Hematopoietic multipotent progenitor cell treated with erythropoietin and hydrocortisone succinate and interleukin-3 and kit ligand, for 15 days (in vitro differentiated cells): ENCODE results near the gene CALB2.
A peak's percentile ranks its signal among the peaks of the same experiment; 100 is the strongest.
"Not testable (repeated sequence)": the region's sequence is repeated elsewhere in the genome, so short reads cannot be mapped to it uniquely, and the experiment has no call there.

Source experiments
- DNase-seq: peaks from one replicate; pipeline ENCODE4 v3.0.0-alpha.2; 2015; ENCODE audit warnings: low spot score

The CALB2 gene, protein sequence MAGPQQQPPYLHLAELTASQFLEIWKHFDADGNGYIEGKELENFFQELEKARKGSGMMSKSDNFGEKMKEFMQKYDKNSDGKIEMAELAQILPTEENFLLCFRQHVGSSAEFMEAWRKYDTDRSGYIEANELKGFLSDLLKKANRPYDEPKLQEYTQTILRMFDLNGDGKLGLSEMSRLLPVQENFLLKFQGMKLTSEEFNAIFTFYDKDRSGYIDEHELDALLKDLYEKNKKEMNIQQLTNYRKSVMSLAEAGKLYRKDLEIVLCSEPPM

DNA sequence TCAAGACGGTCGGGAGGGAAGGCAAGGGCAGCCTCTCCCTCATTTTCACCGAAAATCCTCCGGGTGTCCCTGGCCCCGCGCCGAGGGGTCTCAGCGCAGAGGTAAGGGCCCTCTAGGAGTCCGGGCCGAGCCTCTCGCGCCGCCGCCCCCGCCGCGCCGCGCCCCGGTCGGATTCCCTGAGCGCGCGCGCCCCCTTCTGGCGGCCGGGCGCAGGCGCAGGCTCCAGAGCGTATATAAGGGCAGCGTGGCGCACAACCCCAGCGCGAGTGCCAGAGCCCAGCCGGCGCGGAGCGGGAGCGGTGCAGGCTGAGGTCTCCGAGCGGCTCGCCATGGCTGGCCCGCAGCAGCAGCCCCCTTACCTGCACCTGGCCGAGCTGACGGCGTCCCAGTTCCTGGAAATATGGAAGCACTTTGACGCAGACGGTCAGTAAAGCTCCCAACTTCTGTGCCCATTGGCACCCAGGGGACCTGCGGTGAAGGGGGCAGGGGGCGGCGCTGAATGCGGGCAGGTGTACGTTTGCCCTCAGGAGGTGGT lies at the start of gene CALB2:
Gene CALB2 (plus strand): TSS at position 260 of the 535 bp plus-strand sequence. CDS start 70 bp downstream, at position 330.
- peak; percentile 72 for DNase-seq

DNA sequence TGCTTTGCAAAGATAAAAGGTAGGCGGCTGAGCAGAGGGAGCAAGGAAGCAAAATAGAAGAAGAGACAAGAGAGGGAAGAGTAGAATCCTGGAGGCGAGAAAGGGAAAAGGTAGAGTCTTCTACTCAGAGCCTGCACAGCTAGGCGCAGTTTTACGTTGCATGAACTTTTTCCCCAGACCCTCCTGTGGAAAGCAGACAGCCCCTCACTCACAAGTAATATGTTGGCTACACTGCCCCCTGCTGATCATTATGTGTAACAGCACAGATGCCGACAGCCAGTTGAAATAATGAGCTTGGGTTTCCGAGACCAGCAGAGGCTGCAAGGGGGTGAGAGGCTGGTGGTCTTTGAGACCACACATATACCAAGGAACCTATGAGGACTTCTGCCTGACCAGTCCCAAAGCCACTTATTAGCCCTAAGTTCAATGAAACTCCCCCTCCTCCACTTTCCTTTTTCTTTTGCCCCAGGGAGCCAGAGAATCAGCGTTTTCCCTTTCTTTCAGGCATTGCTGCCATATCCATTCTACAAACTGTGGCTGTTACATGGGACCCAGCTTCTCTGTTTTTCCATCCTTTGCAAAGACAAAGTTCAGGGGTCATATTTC lies 46.9 kb upstream of the CALB2 start:
- DNase-seq: peak; percentile 53

DNA sequence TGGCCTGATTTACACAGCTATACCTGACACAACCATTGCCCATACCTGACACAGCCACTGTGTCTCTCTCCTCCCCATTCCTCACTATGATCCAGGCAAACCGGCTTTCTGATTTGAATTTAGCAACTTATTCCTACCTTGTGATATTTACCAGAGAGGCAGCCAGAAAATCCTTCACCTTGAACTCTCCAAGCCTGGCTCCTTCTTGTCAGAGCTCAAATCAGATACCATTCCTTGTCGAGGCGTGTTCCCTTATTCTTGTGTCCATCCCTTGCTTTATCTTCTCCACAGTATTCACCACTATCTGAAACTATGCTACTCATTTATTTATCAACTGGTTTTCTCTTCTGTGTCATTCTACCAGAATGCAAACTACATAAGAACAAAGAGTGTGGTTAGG lies 44.9 kb upstream of the CALB2 start:
- DNase-seq: not testable (repeated sequence)

DNA sequence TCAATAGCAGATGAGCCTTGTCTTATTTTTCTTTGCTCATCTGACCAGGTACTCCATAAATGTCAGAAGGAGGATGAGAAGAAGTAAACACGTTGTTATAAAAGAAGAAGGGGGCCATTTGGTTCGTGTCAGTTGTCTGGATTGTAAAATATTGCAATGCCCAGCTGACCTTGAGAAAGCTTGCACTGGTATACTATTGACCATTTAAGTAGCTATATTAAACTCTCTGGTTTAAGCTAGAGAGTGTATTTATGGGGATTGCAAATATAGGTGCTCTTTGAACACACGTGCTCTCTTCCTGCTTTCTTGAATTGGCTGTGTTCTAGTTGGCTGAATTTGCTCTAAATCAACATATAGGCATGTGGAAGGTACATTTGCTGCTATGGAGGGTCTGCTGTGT lies 43.3 kb upstream of the CALB2 start:
- DNase-seq: no peak

DNA sequence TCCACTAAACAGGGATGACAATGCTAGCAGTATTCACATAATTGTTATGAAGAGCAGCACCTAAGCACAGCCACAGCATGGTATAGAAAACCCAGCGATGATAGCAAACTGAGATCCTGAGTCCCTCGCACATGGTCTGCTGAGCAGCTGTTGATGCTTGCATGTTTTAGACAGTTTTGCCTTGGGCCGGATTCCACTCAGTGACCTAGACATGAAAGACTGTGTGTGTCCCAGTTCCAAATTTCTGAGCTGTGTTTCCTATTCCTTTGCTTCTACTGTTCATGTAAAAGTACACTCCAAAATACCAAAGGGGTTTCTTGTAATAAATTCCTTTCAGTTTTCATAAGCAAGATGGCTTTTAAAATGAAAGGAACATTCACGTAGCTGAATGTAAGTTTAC lies 38.5 kb upstream of the CALB2 start:
- DNase-seq: no peak

DNA sequence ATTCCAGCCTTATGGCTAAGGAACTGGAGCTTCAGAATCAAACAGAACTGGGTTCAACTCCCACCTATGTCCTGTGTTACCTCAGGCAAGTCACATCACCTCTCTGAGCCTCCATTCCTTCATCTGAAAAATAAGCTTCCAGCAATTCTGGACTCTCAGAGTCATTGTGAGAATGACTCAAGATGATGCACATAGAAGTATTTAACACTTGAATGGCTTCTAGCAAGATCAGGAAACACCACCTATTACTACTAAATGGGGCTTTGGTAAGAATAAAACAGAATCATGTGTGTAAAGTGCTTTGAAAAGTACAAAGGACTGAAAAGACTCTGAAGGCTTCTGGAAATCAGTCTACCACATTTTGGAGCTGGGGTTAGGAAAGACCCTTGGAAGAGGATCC lies 30.8 kb upstream of the CALB2 start:
- DNase-seq: no peak

DNA sequence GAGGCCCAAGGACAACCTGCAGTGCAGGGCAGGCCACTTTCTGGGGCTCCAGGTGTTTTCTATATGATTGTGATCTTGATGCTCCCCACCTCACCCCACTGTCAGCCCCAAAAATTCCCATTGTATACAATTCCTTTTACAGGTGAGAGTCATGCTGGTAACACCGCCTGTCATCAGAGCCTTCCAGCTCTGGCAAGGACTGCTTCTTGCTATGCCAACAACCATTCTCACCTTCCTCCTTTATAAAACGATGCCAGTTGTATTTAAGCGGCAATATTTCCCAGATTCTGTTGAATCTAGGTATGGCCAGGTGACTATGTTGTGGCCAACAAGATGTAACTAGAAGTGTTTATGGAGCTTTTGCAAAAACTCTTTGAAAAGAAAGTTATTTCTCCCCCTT lies 30.4 kb upstream of the CALB2 start:
- no peak for DNase-seq

DNA sequence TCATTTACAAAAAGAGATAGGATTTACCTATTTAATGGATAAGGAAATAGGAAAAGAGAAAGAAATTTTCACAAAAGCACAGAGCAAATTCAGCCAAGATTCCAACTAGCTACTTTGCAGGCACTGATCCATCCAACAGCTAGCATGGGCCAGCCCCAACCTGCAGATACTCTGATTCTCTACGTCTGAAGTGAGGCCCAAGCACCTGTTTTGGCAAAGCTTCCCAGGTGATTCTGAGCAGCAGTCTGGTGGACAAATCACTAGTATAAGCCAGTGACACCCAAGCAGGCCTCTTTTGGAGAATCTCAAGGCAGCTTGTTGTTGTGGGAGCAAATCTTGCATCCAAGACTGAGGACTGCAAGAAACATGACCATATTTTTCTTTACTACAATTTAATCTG lies 20.9 kb upstream of the CALB2 start:
- no peak for DNase-seq

DNA sequence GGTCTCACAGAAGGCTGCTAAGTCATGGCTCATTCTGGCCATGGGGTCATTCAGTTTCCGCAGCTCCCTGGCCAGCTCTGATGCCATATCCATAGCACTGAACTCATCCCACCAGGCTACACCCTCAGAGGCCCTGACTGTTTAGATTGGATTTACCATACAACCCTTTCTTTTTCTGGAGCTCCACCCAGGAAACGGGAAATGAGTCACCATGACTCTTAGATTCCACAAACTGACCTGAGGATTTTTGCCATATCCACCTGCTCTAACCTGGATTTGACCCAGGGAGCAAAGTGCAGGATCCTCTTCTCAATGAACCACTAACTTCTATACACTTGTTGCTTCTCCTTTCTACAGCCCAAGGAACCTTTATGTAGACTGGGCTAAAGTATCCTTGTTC lies 20.3 kb upstream of the CALB2 start:
- no peak for DNase-seq

DNA sequence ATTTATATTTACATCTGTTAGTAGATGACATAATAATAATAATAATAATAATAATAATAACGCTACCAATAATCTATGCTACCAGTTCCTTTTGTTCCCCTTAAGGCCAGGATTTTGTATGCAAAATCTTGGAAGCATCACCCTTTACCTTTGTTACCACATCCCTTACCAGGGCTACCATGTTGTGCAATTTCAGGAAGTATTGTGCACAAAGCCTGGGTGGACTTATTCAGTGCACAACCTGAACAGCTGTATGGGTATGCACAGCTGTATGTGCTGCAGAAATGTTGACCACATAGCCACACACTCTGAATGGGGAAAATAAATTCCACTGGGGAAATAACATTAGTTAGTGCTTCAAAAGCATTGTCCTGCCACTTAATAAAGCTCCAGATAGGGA lies 19.9 kb upstream of the CALB2 start:
- DNase-seq: no peak

DNA sequence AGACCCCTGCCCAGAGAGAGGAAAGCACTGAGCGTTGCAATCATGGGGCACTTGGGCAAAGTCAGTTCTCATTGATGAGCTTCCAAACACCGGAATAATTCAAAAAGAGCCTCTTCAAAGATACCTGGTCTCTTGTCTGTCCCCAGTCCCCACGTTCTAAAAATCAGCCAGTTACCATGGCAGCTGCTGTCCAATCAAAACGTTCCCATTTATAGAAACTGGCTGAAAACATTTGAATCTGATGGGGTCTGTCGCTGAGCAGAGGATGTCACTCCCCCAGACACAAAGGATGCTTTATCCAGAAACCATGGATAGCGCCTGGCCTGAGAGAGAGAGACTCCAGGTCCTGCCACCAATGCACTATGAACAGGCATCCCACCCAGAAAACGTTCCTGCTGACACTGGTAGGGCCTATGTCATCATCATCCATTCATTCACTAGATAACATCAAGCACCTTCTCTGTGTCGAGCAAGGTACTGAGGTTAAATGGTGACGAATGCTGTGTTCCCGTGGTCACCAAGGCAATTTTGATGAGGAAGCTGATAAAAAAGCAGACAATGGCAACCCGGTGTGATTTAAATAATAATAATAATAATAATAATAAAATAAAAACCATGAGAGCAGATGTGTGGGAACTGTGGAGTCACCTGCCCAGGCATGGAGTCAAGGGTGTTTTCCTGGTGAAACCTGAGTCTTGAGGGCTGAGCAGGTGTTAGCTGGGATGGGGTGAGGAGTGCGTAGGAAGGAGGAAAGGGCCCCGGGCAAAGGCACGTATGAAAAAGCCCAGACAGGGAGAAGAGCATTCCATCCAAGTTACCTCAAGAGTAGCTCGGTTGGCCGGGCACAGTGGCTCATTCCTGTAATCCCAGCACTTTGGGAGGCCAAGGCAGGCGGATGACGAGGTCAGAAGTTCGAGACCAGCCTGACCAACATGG lies 19.0 kb upstream of the CALB2 start:
- DNase-seq: no peak

DNA sequence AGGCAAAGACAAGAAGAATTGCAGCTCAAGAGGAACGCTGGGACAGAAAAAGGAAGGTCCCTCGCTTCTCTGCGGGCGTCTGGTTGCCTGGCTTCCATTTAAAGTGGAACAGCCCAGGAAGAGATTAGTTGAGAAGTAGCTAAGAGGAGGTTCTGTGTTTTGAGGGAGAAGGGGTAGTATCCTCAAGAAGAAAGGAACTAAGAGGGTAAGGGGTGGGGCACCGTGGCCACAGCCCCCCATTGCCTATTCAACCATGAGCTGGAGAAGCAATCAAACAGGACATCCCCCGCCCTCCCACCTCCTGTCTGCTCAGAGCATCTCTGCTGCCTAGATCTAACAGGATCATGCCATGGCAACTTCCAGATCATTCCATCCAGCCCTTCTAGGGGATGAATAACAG lies 18.1 kb upstream of the CALB2 start:
- DNase-seq: no peak

DNA sequence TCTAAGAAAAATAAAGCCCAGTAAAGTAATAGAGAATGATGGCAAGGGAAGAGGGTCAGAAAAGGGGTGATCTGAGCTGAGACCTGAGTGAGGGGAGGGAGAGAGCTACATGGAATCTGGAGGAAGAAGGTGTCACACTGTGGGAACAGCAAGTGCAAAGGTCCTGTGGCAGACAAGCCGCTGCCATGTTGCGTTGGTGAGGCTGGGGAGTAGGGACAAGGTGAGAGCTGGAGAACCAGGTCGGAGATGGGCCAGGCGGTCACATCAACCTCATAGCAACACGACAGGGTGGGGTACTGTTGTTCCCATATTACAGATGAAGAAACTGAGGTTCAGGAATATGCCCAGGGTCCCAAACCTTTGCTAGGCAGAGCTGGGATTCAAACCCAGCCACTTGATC lies 16.6 kb upstream of the CALB2 start:
- DNase-seq: no peak

DNA sequence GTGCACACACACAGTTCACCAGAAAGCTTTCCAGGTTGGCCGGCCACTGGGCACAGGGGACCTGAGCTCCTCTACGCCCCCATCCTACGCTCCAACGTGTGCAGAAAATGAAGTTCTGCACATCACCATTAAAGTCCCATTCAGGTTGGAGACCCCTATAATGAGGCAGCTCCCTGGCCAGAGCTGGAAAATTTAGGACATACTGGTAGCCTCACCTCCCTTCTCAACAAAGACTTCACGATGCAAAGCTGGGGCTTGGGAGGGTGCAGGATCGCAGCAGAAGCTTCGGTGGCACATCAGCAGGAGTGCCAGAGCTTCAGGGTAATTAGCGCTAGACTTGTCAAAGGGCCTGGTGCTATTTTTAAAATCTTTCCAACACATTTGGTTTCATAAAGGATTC lies 15.4 kb upstream of the CALB2 start:
- no peak for DNase-seq

DNA sequence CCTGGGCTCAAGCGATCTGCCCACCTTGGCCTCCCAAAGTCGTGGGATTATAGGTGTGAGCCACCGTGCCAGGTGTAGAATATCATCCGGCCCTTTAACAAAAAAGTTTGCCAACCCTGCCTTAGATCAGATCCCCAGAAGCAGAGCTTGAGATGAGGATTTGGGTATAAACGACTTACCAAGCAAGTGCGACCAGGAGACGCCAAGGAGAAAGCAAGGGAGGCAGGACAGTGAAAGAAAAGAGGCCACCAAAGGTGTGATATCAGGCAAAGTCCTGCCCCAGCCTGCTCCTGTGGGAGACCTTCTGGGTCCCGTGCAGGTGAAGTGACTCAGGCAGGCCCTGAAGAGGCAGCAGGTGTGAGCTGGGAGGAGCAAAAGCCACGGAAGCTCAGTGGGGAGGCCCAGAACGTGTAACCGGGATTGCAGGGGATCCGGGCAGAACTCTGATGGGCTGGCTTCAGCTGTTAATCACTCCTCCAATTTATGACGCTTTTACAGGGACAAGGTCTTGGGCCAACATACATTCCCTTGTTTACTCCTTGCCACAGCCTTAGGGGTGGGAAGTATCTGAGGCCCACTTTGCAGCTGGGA lies 14.1 kb upstream of the CALB2 start:
- DNase-seq: no peak

DNA sequence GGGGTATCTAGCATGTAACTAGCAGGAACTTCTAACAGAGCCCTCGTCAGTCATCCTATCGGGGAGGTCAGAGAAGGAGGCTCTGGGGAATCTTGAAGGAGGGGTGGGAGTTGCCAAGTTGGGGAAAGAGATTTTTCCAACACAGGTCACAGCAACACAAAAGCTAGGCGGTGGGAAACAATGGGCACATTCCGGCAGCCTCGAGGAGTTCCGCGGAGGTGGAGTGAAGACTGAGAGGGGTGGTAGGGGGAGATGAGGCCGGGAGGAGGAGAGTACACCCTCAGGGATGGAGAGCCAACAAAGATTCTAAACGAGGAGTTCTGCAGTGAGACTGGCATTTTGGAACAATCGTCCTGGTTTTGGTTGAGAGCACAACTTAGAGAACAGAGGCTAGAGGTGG lies 13.5 kb upstream of the CALB2 start:
- no peak for DNase-seq

DNA sequence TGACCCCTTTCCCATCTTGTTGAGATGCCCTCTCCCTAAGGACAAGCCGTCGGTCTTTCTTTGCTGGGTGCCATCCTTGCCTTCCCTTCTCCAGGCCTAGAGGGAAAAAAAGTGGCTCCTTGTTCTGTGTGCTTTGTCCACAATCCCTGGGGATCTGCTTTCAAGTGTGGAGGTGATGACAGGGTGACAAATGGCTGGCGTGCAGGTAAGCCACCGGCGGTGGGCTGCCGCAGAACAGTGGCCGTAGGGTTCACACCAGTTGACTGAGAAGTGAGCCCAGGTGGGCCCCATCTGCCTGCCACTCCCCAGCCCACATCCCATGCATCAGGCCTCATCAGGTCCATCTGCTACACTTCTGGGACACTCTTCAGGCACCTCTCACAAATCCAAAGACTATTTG lies 11.4 kb upstream of the CALB2 start:
- DNase-seq: no peak

DNA sequence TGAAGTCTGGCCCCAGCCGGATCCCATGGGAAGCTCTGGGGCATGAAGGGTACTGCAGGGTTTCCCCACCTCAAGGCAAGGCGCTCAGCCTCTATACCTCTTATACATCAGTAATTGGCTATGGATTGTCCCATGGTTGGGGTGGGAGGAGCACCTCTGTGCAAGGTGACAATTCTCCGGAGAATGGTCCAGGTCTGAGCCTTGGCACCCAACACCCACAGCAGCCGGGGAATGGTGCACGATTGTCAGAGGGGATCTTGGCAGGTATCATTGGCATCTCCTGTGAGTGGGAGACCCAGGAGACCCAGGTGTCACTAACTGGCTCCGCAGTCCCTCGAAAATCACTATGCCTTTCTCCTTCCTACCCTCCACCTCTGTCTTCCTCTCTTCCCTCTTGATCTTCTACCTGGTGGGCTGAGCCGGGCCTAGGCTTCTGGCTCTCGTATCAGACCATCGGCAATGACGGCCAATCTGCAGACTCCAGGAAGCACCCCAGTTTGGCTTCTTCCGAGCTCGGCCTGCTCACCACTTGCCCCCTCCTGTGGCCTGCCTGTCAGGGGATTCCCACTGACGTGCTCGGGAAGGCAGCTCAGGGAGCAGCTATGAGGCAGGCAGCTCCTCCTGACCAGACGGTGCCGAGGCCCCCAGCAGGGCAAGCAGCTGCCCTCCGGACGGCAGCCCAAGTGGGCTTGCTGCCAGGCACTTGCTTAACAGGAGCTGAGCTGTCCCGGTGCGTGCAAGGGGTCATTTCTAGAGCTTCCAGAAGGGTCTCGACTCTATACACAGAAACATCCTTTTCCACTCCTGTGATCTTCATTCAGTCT lies 10.0 kb upstream of the CALB2 start:
- no peak for DNase-seq

DNA sequence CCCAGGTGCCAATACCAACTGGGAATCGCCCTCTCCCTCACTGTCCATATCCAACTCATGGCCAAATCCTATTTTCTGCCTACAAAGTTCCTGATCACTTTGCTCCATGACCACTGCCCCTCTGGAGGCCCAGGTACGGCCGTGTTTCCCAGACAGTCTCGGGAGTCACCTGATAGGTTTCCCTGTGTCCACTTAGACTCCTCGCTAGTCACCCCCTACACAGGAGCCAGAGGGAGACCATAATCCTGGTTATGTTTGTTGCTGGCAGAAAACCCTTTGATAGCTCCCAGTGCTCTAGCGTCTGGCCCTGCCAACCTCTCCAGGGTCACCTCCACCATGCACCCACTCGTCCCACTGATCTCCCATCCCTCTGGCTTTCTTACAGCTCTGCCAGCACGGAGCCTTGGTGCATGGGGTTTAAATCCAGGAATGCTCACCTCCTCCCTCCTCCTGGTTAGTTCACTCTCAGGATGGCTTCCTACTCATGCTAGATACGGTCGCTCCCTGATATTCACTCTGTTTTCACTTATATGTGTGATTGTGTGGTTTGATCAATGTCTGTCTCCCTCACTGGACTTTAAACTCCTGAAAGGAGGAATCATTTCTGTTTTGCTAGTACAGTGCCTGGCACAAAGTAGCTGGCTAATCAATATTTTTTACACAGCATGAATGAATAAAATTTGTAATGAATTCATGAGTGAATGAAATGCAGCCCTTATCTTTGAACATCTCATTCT lies 7.5 kb upstream of the CALB2 start:
- DNase-seq: no peak

DNA sequence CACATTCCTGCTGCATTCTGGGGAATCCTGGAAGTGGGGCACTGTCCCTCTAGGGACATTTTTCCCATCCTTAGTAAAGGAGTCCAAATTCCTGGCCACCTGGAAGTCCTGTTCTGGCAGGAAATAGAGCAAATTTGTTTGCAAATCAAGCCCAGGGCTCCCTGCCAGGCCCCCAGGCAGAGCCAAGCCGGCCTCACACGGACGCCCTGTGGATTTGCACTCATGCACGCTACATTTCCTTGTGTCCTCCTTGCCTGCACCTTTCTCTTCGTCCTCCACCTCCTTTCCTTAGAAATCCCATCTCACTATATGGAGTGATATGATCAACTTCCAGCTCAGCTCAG lies 7.0 kb upstream of the CALB2 start:
- no peak for DNase-seq

DNA sequence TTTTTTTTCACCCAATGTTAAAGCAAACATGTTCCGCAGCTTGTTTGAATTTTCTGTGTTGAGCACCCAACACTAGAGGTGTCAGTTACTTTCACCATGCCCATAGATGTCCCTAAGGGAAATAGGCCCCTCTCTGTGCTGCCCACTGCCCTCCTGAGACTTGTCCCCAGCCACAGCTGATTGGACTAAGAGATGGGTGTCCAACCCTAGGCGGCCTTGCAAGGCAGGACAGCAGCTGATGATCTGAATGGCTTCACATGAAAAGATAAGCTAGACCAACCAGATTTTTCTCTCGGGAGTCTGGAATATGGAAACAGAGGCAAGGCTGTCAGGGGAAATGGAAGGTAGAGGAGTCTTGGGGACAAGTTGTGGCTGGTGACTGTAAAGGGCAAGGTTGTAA lies 6.1 kb upstream of the CALB2 start:
- no peak for DNase-seq
